ENCODE results near the gene PTX4.

PTX4 gene

GRCh38 chr16:1456951-1457350 is 31.8 kb downstream of the PTX4 start:
- TF ChIP-seq CTCF (IDR thresholded peaks at IDR 0.05; ENCODE audit: low read depth, low read length) = no peak
- no peak for DNase-seq (ENCODE audit: low read depth, low spot score)
- no peak overlapping the region for H3K4me3 ChIP-seq (ENCODE audit: low read depth, low read length)
- in situ Hi-C loops (cut with HindIII; ENCODE audit: low sequenced_read_pairs) = no loop called here

- TF ChIP-seq CTCF (IDR thresholded peaks at IDR 0.05; ENCODE audit: low read depth, low read length) = no peak
- DNase-seq (ENCODE audit: low read depth, low spot score) = no peak
- in situ Hi-C loops (cut with HindIII; ENCODE audit: low sequenced_read_pairs) = no loop called here
- H3K4me3 ChIP-seq (ENCODE audit: low read depth, low read length) = no peak overlapping the region
Observed at GRCh38 chr16:1455190-1456171, 33.3 kb downstream of the PTX4 start.

- no peak for TF ChIP-seq CTCF (IDR thresholded peaks at IDR 0.05; ENCODE audit: low read depth, low read length)
- in situ Hi-C loops (cut with HindIII; ENCODE audit: low sequenced_read_pairs) = no loop called here
- DNase-seq (ENCODE audit: low read depth, low spot score) = no peak
- no peak overlapping the region for H3K4me3 ChIP-seq (ENCODE audit: low read depth, low read length)
Observed at GRCh38 chr16:1454561-1454960, 34.2 kb downstream of the PTX4 start.

- no peak for TF ChIP-seq CTCF (IDR thresholded peaks at IDR 0.05; ENCODE audit: low read depth, low read length)
- in situ Hi-C loops (cut with HindIII; ENCODE audit: low sequenced_read_pairs) = no loop called here
- no peak for DNase-seq (ENCODE audit: low read depth, low spot score)
- no peak overlapping the region for H3K4me3 ChIP-seq (ENCODE audit: low read depth, low read length)
Observed at GRCh38 chr16:1453316-1453715, 35.4 kb downstream of the PTX4 start.

GRCh38 chr16:1452530-1452929 is 36.2 kb downstream of the PTX4 start:
- no peak overlapping the region for H3K4me3 ChIP-seq (ENCODE audit: low read depth, low read length)
- no peak for TF ChIP-seq CTCF (IDR thresholded peaks at IDR 0.05; ENCODE audit: low read depth, low read length)
- in situ Hi-C loops (cut with HindIII; ENCODE audit: low sequenced_read_pairs) = no loop called here

GRCh38 chr16:1451702-1452392 is 36.9 kb downstream of the PTX4 start:
- DNase-seq (ENCODE audit: low read depth, low spot score) = no peak
- in situ Hi-C loops (cut with HindIII; ENCODE audit: low sequenced_read_pairs) = no loop called here
- no peak overlapping the region for H3K4me3 ChIP-seq (ENCODE audit: low read depth, low read length)
- TF ChIP-seq CTCF (IDR thresholded peaks at IDR 0.05; ENCODE audit: low read depth, low read length) = no peak

More at GRCh38 chr16:1452530-1452929, 36.2 kb downstream of the PTX4 start:
- DNase-seq (ENCODE audit: low read depth, low spot score) = no peak

Data from astrocyte of the spinal cord (primary cell).